RWPE2 (cell line): ENCODE measurements around the gene SMOC1.

ENCODE experiments used
- ATAC-seq: fragments of 200-7000 bp; cut with Tn5 transposase; 3 replicates; pipeline ENCODE4 v1.9.1; 2021; ENCODE audit warnings: low read depth
- DNase-seq: peaks from one replicate; pipeline ENCODE4 v3.0.0-alpha.2; 2020; ENCODE audit warnings: low spot score
- H3K27ac ChIP-seq: fragments of 450-650 bp; 2 replicates; pipeline ENCODE4 v1.5.1; 2017; ENCODE audit warnings: mild to moderate bottlenecking; ENCODE audit not compliant: poor library complexity, severe bottlenecking
- H3K27me3 ChIP-seq: fragments of 250-450 bp; sonication (Bioruptor Pico); 2 replicates; pipeline ENCODE4 v1.5.1; 2021; ENCODE audit warnings: mild to moderate bottlenecking, moderate library complexity; ENCODE audit not compliant: insufficient read depth, poor library complexity, severe bottlenecking
- H3K36me3 ChIP-seq: fragments of 250-450 bp; sonication (Bioruptor Pico); 2 replicates; pipeline ENCODE4 v1.5.1; 2020; ENCODE audit warnings: low read depth, mild to moderate bottlenecking, moderate library complexity
- H3K4me1 ChIP-seq: fragments of 250-450 bp; sonication (Bioruptor Pico); 2 replicates; pipeline ENCODE4 v1.5.1; 2021; ENCODE audit warnings: mild to moderate bottlenecking, moderate library complexity; ENCODE audit not compliant: insufficient read depth, poor library complexity, severe bottlenecking
- H3K4me3 ChIP-seq: fragments of 250-450 bp; sonication (Bioruptor Pico); 2 replicates; pipeline ENCODE4 v1.5.1; 2021; ENCODE audit warnings: mild to moderate bottlenecking, moderate library complexity; ENCODE audit not compliant: severe bottlenecking
- H3K9me3 ChIP-seq: fragments of 250-450 bp; sonication (Bioruptor Pico); 2 replicates; pipeline ENCODE4 v1.5.1; 2021; ENCODE audit warnings: mild to moderate bottlenecking, moderate library complexity; ENCODE audit not compliant: severe bottlenecking
- TF ChIP-seq, protein P1 (sequence below): fragments of 450-650 bp; IDR thresholded peaks from one replicate; pipeline ENCODE4 v1.5.1; 2017; ENCODE audit warnings: mild to moderate bottlenecking, moderate library complexity; ENCODE audit not compliant: poor library complexity, severe bottlenecking

SMOC1 gene

DNA sequence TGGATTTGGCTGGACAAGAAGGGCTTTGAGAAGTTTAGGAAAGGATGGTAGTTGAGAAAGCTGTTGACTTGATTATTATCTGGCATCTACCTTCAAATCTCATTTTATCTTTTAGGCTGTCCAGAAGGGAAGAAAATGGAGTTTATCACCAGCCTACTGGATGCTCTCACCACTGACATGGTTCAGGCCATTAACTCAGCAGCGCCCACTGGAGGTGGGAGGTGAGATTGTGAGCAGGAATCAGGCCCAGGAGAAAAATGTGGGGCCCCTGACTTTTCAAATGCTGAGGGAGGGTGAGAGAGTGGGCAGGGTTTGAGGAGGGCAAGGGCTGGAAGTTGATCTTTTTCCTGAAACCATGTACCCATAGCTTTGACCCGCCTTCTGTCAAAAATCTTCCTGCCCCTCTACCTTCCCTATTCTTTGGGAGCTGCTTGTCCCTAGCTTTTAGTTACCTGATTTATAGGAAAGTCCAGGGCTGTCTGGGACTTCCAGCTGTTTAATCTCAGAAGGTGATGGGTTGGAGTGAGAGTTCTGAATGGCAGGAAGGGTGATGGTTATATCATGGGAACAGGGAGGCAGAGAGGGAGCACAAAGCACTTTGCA, 134.2 kb downstream of the SMOC1 start:
- Histone ChIP-seq H3K27ac (no peak overlapping the region), H3K9me3 (no peaks in the 10 kb centered on the region), H3K4me3 (no peak overlapping the region), H3K4me1 (peaks cover 18% of the 10 kb centered on the region), H3K27me3 (no peaks in the 10 kb centered on the region), H3K36me3 (no peaks in the 10 kb centered on the region)
- DNase-seq (no peak), ATAC-seq (no peak)
- TF ChIP-seq, protein P1, sequence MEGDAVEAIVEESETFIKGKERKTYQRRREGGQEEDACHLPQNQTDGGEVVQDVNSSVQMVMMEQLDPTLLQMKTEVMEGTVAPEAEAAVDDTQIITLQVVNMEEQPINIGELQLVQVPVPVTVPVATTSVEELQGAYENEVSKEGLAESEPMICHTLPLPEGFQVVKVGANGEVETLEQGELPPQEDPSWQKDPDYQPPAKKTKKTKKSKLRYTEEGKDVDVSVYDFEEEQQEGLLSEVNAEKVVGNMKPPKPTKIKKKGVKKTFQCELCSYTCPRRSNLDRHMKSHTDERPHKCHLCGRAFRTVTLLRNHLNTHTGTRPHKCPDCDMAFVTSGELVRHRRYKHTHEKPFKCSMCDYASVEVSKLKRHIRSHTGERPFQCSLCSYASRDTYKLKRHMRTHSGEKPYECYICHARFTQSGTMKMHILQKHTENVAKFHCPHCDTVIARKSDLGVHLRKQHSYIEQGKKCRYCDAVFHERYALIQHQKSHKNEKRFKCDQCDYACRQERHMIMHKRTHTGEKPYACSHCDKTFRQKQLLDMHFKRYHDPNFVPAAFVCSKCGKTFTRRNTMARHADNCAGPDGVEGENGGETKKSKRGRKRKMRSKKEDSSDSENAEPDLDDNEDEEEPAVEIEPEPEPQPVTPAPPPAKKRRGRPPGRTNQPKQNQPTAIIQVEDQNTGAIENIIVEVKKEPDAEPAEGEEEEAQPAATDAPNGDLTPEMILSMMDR, result peak; percentile 67

DNA sequence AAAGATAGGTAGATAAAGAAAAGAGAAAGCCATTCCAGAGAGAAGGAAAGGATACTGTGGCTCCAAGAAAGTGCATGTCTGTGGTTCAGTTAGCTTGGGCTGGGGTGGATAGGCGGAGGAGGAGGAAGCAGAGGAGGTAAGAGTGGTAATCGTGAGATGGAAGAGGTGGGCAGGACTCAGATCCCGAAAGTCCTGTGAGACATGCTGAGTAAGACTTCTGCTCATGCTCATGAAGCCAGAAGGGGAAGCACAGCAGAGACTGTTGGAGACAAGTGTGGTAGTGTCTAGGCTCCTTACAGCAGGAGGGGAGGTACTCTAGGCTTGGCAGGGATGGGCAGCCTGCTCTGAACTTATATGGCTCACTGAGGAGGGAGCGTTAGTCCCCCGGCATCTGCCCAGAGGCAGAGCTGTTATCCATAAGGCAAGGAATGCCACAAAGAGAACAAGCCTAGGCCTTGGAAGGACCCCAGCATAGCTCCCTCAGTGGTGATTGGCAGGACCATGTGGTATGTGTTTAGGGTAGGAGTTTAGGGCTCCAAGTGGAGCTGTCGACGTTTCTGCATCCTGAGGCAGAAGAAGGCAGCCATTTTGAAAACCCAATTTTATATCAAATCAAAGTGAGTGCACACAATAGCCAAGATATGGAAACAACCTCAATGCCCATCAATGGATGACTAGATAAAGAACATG, 135.3 kb downstream of the SMOC1 start:
- H3K4me1 ChIP-seq, result peaks cover 20% of the 10 kb centered on the region
- no peak overlapping the region for H3K4me3 ChIP-seq
- no peak for DNase-seq
- no peaks in the 10 kb centered on the region for H3K36me3 ChIP-seq
- H3K9me3 ChIP-seq, result no peaks in the 10 kb centered on the region
- ATAC-seq, result no peak
- no peaks in the 10 kb centered on the region for H3K27me3 ChIP-seq
- no peak overlapping the region for H3K27ac ChIP-seq
- TF ChIP-seq, protein P1, result no peak

DNA sequence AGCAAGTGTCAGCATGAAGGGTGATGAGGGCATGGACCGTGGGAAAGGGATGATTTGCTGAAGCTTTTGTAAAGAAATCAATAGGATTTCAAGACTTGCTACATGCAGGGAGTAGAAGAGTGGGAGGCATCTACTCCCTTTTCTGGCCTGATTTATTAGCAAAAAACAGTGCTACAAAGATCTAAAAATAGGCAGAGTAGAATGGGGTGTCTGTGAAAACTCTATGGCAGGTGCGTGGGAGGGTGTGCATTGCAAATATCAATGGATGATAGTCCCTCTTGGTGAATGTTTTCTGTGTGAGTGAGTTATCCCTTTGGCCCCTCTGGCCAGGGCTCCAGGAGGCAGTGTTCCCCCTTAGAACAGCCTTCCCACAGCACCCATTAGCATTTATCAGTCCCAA, 139.0 kb downstream of the SMOC1 start:
- DNase-seq (no peak), ATAC-seq (no peak)
- TF ChIP-seq, protein P1, result no peak
- Histone ChIP-seq H3K4me1 (peaks cover 3% of the 10 kb centered on the region), H3K27ac (no peak overlapping the region), H3K9me3 (no peaks in the 10 kb centered on the region), H3K27me3 (no peaks in the 10 kb centered on the region), H3K36me3 (no peaks in the 10 kb centered on the region), H3K4me3 (no peak overlapping the region)

DNA sequence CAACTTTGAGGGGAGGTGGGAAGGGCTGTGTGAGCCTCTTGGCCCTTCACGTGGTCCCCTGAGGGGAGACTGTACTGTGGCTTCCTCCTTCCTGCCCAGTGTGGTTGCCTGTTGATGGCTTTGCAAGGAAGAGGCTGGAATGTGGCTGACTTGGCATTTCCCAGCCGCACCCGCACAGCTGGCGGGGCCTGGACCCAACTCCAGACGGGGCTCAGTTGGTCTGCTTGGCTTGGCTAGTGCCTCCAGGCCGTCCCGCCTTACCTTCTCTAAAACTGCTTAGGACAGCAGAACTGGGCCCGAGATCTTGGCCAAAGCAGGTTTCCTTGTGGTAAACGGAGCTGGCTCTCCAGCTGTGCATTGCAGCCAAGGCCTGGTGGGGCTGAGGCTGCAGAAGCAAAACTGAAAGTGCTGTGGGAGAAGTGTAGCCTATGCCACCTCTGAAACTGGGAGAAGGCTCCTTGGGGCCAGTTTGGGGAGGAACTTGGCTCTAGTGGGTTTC, 139.5 kb downstream of the SMOC1 start:
- Histone ChIP-seq H3K4me1 (peaks cover 3% of the 10 kb centered on the region), H3K4me3 (no peak overlapping the region), H3K9me3 (no peaks in the 10 kb centered on the region), H3K27ac (no peak overlapping the region), H3K36me3 (no peaks in the 10 kb centered on the region), H3K27me3 (no peaks in the 10 kb centered on the region)
- ATAC-seq (peak; percentile 20; the same call in 1 of the 3 replicates), DNase-seq (no peak)
- TF ChIP-seq, protein P1, result no peak

DNA sequence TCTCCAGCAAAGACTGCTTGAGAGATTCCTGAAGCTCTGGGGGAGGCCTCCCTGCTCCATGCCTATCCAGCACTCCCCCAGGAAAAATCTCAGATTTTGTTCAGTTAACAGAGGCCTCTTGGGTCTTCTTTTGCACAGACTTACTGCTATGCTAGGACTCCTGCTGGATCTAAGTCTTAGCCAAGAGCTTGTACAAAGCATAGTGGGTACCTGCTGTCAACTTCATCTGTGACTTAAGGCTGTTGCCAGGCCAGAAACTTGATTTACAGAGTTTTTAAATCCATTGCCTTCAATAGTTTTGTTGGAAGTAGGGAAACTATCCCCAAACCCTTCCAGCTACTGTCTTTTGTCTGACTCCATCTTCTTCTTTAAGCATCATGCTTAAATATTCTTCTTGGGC, 140.5 kb downstream of the SMOC1 start:
- Histone ChIP-seq H3K4me3 (no peak overlapping the region), H3K36me3 (no peaks in the 10 kb centered on the region), H3K27ac (no peak overlapping the region), H3K27me3 (no peaks in the 10 kb centered on the region), H3K9me3 (no peaks in the 10 kb centered on the region), H3K4me1 (peaks cover 3% of the 10 kb centered on the region)
- ATAC-seq (no peak), DNase-seq (no peak)
- TF ChIP-seq, protein P1, result no peak
